Right atrium auricular region (tissue), 2 donors: Measurements from ENCODE around the gene PKMYT1. TPM values are rescaled to one million over a fixed set of nuclear protein-coding genes. Genes with fewer than 3 reads are reported as not detected.

ENCODE experiments used
- DNase-seq: peaks from one replicate; pipeline ENCODE4 v3.0.0-alpha.2; 2019; ENCODE audit warnings: low spot score
- H3K27ac ChIP-seq, 2 donors: fragments of 200-600 bp; sonication (generic); 1 replicate in 1 of 2; 2 replicates in 1 of 2; pipeline ENCODE4 v1.5.1; 2016 to 2019
- H3K27me3 ChIP-seq, 2 donors: fragments of 200-600 bp; sonication (generic); one replicate each; pipeline versions ENCODE4 v1.5.1 to v1.6.0; 2017 to 2019
- H3K36me3 ChIP-seq: fragments of 200-600 bp; sonication (generic); one replicate; pipeline ENCODE4 v1.5.1; 2016
- H3K4me1 ChIP-seq, 2 donors: fragments of 200-600 bp; sonication (generic); one replicate each; pipeline versions ENCODE4 v1.5.1 to v1.6.0; 2017 to 2019
- H3K4me3 ChIP-seq, 2 donors: fragments of 200-600 bp; sonication (generic); 1 replicate in 1 of 2; 2 replicates in 1 of 2; pipeline ENCODE4 v1.5.1; 2017 to 2019; ENCODE audit warnings: mild to moderate bottlenecking in 1 of 2, moderate library complexity in 1 of 2
- H3K9me3 ChIP-seq, 2 donors: fragments of 200-600 bp; sonication (generic); one replicate each; pipeline ENCODE4 v1.5.1; 2019
- total RNA-seq, 2 donors: library from RNA; depleted of rRNA; stranded (reverse); fragments of >200 nt; gene quantifications; one replicate each; pipeline ENCODE4 v1.1.0, GENCODE V29; 2016
- TF ChIP-seq, protein P1 (sequence below), 2 donors: fragments of 200-600 bp; sonication (generic); IDR thresholded peaks; one replicate each; pipeline ENCODE4 v1.5.1; 2019; ENCODE audit warnings: antibody characterized with exemption in 2 of 2

Gene PKMYT1
- total RNA-seq, 2 donors from 2014 or later, result 0.52 to 0.98 TPM

DNA sequence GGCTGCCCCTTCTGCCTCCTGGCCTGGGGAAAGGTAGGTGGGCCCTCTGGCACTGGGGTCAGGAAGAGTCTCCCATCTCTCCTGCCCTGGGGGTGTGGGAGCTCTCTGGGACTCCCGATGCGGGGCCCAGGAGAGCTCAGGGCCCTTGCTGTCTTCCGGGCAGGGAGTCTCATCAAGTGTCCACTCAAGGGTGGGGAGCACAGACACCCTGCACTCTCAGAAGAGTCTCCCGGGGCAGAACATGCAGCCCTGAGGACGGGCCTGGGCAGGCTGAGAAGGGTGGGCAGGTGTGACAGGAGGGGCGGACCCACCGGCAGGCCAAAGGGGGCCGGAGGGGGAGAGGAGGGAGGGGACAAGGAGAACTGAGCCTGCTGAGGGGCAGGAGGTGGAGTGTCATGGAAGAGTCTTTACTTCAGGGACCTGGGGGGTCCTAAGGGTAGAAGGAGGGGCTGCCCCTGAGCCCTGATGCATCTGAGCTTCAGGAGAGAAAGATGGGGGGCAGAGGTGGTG, 8.4 kb upstream of the PKMYT1 start:
- Histone ChIP-seq H3K9me3 (no peaks in the 10 kb centered on the region), H3K27ac (no peak overlapping the region), H3K36me3 (no peaks in the 10 kb centered on the region), H3K27me3 (no peaks in the 10 kb centered on the region), H3K4me1 (peaks cover 0 to 29% of the 10 kb centered on the region in 2 donors), H3K4me3 (no peak overlapping the region)
- DNase-seq, result no peak
- TF ChIP-seq, protein P1, sequence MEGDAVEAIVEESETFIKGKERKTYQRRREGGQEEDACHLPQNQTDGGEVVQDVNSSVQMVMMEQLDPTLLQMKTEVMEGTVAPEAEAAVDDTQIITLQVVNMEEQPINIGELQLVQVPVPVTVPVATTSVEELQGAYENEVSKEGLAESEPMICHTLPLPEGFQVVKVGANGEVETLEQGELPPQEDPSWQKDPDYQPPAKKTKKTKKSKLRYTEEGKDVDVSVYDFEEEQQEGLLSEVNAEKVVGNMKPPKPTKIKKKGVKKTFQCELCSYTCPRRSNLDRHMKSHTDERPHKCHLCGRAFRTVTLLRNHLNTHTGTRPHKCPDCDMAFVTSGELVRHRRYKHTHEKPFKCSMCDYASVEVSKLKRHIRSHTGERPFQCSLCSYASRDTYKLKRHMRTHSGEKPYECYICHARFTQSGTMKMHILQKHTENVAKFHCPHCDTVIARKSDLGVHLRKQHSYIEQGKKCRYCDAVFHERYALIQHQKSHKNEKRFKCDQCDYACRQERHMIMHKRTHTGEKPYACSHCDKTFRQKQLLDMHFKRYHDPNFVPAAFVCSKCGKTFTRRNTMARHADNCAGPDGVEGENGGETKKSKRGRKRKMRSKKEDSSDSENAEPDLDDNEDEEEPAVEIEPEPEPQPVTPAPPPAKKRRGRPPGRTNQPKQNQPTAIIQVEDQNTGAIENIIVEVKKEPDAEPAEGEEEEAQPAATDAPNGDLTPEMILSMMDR (IDR thresholded peaks at IDR 0.05), result no peak

DNA sequence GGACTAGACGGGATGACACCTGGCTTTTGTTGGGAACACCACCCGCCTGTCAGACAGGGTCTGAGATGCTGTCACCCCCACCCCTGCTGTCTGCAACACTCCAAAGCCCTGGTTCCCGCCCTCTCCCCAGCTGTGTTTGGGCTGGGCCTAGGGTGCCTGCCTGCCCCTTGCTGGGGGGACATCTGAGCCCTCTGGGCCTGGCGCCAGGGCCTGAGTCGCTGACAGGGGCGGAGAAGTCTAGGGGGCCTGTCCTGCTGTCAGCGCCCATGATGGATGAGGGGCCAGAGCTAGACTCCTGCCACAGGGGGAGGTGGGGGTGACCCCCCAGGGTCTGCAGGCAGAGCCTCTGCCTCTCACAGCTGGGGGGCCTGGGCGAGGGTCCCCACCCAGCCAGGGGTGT, 7.6 kb upstream of the PKMYT1 start:
- Histone ChIP-seq H3K4me3 (no peak overlapping the region), H3K9me3 (no peaks in the 10 kb centered on the region), H3K36me3 (no peaks in the 10 kb centered on the region), H3K4me1 (peaks cover 0 to 33% of the 10 kb centered on the region in 2 donors), H3K27me3 (no peaks in the 10 kb centered on the region), H3K27ac (no peak overlapping the region)
- DNase-seq, result no peak
- TF ChIP-seq, protein P1 (IDR thresholded peaks at IDR 0.05), result no peak

DNA sequence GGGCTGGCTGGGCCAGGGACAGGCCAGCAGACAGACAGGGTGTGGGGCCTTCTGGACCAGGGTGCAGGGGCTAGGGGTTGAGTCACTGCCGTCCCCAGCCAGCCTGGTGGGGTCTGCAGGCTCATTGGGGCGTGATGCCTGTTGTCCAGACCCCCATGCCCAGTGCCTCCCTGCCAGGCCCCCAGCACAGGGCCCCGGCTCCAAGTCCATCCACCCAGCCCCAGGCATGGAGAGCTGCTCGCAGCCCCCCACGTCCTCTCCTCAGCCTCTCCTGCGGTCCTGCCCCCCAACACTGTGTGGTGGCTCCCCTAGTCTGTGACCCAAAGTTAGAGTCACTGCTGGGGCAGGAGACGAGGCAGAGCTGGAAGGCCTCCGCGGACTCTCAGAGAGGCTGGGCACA, 7.0 kb upstream of the PKMYT1 start:
- TF ChIP-seq, protein P1 (IDR thresholded peaks at IDR 0.05), result no peak
- H3K9me3 ChIP-seq, result no peaks in the 10 kb centered on the region
- no peaks in the 10 kb centered on the region for H3K36me3 ChIP-seq
- H3K4me3 ChIP-seq, result no peak overlapping the region
- no peaks in the 10 kb centered on the region for H3K27me3 ChIP-seq
- DNase-seq, result no peak
- H3K27ac ChIP-seq, result no peak overlapping the region
- H3K4me1 ChIP-seq, result peaks cover 0 to 33% of the 10 kb centered on the region in 2 donors

DNA sequence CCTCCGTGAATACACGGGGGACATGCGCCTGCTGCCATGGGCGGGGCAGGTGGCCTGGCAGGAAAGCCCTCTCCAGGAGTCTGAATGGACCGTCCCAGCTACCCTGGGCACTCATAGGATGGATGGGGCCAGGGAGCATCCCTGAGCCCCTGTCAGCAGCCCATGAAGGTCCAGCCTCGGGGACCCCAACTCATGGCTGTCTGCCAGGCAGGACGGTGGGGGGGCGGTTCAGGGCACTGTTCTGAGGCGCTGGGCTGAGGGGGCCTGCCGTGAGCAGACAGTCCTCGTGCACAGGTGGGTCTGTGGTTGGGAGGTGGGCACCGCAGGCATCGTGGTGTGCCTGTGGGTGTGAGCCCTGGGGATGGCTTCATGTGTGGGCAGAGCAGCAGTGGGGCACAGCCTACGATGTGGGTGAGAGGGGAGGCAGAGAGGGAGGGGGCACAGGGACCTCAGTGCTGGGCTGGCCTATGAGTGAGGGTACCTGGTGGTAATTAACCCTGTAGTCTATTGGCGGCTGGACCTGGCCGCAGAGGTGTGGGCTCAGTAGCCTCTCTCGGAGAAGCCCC, 6.5 kb upstream of the PKMYT1 start:
- Histone ChIP-seq H3K27me3 (no peaks in the 10 kb centered on the region), H3K4me3 (no peak overlapping the region), H3K4me1 (peaks cover 0 to 33% of the 10 kb centered on the region in 2 donors), H3K36me3 (no peaks in the 10 kb centered on the region), H3K27ac (peak overlapping the region; percentile 80 to 90), H3K9me3 (no peaks in the 10 kb centered on the region)
- TF ChIP-seq, protein P1 (IDR thresholded peaks at IDR 0.05), result no peak
- no peak for DNase-seq

DNA sequence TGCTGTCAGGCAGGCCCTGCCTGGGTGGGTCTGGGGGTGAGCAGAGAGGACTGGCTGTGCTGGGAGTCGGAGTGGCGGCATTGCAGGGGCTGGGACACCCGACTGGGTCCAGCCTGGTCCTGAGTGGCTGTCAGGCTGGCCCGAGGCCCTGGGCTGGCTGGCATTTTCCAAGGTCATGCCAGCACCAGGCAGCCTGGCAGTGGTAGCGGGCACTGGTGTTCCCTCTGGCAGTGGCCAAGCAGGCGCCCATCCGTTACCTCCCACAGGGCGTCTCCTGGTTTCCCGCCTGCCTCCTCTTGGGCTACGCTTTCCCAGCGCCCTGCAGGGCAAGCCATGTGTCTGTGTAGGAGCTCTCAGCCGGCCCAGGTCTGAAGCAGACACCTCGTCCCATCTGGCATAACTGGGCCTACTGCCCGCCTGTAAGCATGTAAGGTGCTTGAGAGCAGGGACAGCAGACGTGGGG, 5.7 kb upstream of the PKMYT1 start:
- peak overlapping the region; percentile 80 to 90 for H3K27ac ChIP-seq
- DNase-seq, result no peak

More for the DNA sequence above, 5.7 kb upstream of the PKMYT1 start:
- H3K4me3 ChIP-seq, result no peak overlapping the region
- TF ChIP-seq, protein P1 (IDR thresholded peaks at IDR 0.05), result no peak
- no peaks in the 10 kb centered on the region for H3K36me3 ChIP-seq
- peaks cover 0 to 37% of the 10 kb centered on the region in 2 donors for H3K4me1 ChIP-seq
- no peaks in the 10 kb centered on the region for H3K9me3 ChIP-seq
- no peaks in the 10 kb centered on the region for H3K27me3 ChIP-seq
